Lung microvascular endothelial cell (primary cell): ENCODE results near the gene SLC6A16. TPM values are rescaled to one million over a fixed set of nuclear protein-coding genes. Genes with fewer than 3 reads are reported as not detected.
"Not testable (repeated sequence)": the region's sequence is repeated elsewhere in the genome, so short reads cannot be mapped to it uniquely, and the experiment has no call there.

ENCODE experiments used
- DNase-seq, 2 donors: peaks; one replicate each; pipeline versions ENCODE4 v3.0.0 to v3.0.0-alpha.2; 2010; ENCODE audit warnings: low read depth in 2 of 2
- total RNA-seq: library from RNA; depleted of rRNA; stranded (reverse); fragments of >200 nt; gene quantifications from 2 replicates; pipeline ENCODE4 v1.2.1, GENCODE V29; 2014

SLC6A16 gene
- total RNA-seq, 1 donor from 2014 or later: 0.20 TPM

GRCh38 chr19:49344505-49345423, 19.8 kb upstream of the SLC6A16 start:
- DNase-seq: no peak

DNA sequence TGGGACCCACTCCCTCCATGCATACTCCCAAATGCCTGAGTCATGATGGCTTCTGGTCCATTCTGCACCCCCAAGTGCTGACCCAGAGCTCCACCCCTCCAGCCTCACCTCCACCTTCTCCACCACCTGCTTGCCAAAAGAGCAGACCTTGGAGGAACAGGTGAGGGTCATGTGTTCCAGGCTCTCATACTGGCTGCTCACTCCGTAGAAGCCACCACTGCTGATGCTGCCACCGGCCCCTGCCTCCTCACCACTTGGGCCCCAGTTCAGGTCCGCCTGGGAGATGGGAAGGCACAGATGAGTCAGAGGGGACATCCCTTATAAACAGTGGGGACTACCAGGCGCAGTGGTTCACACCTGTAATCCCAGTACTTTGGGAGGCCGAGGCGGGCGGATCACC, 18.1 kb upstream of the SLC6A16 start:
- no peak for DNase-seq

DNA sequence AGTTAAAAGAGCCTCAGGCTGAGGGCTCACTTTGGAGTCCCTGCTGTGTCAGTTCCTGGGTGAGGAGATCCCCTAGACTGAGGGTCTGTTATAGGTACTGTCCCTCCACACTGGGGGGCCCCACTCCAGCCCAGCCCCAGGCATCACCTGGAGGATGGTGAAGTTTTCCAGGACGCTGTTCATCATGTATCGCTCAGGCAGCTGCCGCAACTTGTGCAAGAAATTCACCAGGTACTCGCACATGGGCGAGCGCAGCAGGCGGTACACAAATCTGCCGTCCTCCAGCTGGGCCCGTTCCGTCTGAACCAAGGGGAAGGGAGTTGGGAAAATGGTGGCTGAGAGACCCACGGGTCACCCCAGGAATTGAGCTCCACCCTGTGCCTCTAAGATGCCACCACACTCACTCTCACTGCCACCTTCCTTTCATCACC, 17.3 kb upstream of the SLC6A16 start:
- no peak for DNase-seq

DNA sequence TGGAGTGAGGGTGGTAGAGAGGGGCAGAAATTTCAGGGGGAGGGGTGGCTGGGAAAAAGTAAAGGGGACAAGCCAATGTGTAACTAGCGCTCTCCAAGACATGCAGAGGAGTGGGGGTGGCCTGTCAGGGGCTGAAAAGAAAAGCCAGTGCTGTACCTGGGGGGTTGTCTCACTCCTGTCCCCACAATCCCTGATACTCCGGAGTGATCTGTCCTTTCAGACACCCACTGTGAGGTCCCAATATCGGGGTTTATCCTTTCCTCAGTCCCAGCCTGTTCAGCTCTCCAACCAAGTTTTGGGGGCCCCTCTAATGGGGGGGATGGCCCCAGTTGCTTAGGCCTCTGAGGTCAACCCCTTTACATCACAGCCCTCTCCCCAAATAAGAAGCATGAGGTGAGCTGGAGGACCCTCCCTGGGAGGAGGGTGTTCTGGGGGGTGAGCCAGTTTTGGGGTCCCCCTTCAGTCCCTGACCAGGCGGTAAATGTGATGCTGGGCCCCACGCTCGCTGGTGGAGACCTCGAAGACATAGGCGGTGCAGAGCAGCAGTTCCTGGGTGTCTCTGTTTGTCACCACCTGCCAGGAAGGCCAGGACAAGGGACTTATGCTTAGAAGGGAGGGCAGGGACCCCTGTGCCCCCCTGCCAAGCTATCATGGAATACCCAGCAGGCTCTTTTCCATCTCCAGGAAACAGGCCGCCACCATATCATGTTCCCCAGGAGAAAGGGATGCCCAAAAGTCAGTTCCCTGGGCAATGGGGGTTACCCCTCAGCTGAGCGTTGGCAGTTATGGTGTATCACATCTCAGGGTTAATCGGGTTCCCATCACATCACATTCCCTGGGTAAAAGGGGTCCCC, 16.1 kb upstream of the SLC6A16 start:
- no peak for DNase-seq

DNA sequence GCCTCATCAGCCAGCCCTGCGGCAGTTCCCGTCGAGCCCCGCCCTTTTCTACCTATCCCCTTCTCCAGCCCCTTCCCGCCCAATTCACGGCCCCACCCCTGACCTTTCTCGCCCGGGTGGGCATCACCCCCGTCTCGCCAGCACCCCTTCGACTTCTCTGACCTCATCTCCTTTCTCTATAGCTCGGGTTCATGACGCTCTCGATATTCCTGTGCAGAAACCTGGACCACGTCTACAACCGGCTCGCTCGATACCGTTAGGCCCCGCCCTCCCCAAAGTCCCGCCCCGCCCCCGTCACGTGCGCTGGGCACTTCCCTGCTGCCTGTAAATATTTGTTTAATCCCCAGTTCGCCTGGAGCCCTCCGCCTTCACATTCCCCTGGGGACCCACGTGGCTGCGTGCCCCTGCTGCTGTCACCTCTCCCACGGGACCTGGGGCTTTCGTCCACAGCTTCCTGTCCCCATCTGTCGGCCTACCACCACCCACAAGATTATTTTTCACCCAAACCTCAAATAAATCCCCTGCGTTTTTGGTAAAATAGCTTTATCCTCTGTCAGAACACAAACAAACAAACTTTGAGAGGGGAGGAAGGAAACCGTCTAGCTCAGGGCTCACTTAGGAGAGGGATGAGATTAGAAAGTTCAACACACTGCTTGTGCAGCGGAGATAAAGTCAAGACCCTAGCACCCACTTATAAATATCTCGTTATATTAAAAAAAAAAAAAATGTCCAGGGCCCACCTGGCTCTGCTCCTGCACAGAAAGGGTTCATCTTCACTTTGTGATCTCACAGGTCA, 15.3 kb upstream of the SLC6A16 start:
- peak; percentile 35 to 82 for DNase-seq

DNA sequence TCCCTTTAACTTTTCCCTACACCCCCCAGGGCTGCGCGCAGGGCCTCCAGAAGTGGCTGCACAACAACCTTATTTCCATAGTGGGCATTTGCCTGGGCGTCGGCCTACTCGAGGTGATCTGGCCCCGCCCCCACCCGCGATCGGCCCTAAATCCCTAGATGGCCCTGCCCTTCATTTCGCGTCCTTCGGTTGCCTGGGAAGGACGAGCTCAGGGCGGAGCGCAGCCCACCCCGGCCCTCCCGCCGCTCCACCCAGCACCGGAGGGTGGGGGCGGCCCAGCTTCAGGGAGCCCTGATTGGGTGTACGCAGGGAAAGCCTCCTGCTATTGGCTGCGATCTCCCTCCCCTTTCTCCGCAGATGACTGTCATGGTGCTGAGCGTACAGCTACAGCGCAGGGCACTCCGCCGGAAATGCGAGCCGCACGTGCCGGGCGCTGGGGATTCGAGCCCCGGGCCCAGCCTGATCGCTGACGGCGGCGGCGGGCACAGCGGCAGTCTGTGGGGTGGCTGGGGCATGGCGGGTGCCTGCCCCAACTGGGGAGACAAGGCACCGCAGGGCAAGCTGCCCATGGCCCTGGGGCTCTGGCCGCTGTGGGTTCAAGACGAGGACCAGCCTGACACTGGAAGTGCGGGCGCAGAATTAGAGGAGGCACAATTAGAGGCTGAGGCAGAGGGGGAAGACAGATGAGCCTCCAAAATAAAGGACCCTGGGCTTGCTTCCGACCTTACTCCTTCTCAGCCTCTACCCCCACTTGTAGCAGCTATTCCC, 14.5 kb upstream of the SLC6A16 start:
- peak; percentile 88 to 95 for DNase-seq

DNA sequence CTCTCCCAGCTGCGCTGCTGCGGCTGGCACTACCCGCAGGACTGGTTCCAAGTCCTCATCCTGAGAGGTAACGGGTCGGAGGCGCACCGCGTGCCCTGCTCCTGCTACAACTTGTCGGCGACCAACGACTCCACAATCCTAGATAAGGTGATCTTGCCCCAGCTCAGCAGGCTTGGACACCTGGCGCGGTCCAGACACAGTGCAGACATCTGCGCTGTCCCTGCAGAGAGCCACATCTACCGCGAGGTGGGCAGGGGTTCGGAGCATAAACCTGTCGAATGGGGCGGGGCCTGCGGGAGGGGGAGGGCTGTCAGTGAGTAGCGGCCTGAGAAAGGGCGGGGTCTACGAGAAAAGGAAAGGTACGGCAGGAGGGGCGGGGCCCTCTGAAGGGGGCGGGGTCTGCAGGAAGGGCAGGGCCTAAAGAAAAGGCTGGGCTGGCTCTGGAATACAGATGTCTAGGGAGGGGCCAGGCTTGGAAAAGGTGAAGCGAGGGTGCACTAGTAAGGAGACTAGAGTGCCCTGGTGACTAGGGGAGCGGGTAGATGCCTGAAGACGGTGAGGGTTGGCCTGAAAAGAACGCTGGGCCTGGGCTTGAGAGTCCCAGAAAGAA, 13.8 kb upstream of the SLC6A16 start:
- peak; percentile 33 to 74 for DNase-seq

- DNase-seq: no peak
Observed at GRCh38 chr19:49338023-49338677, 13.2 kb upstream of the SLC6A16 start.

DNA sequence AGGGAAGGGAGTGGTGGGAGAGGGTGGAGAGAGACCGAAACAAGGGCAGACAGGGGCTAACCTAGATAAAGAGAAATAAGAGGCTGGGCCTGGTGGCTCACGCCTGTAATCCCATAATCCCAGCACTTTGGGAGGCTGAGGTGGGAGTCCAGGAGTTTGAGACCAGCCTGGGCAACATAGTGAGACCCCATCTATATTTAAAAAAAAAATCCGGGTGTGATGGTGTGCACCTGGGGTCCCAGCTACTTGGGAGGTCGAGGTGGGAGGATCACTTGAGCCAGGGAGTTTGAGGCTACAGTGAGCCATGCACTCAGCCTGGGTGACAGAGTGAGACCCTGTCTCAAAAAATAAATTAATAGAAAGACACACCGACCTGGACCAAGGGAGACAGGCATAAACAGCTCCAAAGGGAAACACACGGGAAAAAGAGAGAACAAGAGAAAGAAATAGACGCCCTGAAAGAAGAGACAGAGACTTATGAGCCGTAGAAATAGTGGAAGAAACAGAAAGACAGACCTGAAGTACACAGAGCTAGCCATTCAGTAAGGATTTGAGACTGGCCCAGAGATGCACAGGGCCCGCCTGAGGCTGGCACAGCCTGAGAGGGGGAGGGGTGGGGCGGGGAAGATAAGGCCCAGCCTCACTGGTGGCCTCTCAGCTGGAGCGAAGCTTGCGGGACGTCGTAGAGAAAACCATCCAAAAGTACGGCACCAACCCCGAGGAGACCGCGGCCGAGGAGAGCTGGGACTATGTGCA, 12.5 kb upstream of the SLC6A16 start:
- DNase-seq: no peak

- no peak for DNase-seq
Observed at GRCh38 chr19:49336482-49337266, 11.7 kb upstream of the SLC6A16 start.

GRCh38 chr19:49335784-49336481, 10.9 kb upstream of the SLC6A16 start:
- no peak for DNase-seq

DNA sequence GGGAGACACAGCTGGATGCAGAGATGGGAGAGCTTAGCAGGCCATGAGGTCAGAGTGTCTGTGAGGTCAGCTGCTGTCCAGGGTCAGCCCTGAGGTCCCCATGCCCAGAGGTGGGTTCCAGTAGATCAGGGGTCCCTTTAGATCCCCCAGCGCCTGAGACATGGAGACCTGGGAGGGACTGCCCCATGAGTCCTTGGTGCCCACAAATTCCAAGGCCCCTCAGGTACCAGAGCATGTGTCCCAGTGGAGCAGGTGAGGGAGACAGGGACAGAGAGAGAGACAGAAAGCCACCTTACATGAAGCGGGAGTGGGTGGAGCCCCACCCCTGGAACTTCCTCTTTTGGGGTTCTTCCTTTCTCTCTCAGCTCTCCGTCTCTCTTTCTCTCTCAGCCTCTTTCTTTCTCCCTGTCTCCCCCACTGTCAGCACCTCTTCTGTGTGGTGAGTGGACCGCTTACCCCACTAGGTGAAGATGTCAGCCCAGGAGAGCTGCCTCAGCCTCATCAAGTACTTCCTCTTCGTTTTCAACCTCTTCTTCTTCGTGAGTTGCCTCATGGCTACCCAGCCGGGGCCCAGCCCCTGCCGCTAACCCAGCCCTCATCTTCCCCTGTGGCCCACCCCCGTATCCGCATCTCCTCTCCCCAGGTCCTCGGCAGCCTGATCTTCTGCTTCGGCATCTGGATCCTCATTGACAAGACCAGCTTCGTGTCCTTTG, 10.2 kb upstream of the SLC6A16 start, which contains the start of gene CD37:
TSS of gene CD37 (plus strand) at position 336 of the 713 bp plus-strand sequence. CDS start at position 471, 135 bp downstream.
- DNase-seq: no peak

- peak; percentile 29 to 46 for DNase-seq
Observed at GRCh38 chr19:49333811-49334288, 8.9 kb upstream of the SLC6A16 start.

DNA sequence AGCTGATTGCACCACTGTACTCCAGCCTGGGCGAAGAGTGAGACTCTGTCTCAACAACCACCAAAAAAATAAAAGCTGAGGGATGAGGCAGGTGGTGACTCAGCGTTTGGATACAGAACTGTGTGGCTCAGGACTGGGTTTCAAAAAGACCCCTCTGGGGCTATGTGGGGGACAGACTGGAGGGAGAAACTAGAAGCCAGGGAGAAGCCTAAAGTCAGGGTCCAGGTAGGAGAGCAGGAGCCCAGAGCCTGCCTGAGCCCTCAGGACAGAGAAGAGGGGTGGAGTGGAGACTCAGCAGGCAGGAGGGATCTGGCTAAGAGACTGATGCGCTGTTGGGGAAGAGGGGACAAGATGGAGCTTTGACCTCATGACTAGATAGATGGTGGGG, 8.4 kb upstream of the SLC6A16 start:
- no peak for DNase-seq

- not testable (repeated sequence) for DNase-seq
Observed at GRCh38 chr19:49332691-49333417, 7.9 kb upstream of the SLC6A16 start.

DNA sequence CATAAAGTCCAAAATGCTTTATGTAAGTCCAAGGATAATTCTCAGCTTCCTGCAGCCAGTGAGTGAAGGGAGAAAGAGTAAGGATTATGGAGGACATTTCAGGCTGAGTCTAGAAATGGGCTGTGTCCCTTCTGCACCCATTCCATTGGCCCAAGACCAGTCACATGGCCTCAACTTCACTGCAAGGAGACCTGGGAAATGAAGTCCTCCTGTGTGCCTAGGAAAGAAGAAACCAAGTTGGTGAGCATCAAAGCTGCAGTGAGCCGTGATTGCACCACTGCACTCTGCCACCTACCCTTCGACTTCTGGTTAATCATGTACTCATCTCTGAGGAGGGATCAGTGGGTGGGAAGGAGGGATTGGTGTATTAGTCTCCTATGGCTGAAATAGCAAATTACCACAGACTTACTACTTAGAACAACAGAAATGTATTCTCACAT, 6.6 kb upstream of the SLC6A16 start:
- DNase-seq: peak; percentile 45 to 51
